Endodermal cell (in vitro differentiated cells): Measurements from ENCODE around the gene CFAP70. TPM values are rescaled to one million over a fixed set of nuclear protein-coding genes. Genes with fewer than 3 reads are reported as not detected.
A peak's percentile ranks its signal among the peaks of the same experiment; 100 is the strongest.

ENCODE experiments used
- DNase-seq: peaks from one replicate; pipeline ENCODE4 v3.0.0-alpha.2; 2017
- H3K27ac ChIP-seq: 2 replicates; pipeline ENCODE4 v1.5.1; 2013; ENCODE audit warnings: mild to moderate bottlenecking, low read depth, low read length, moderate library complexity
- H3K27me3 ChIP-seq: 2 replicates; pipeline ENCODE4 v1.6.1; 2013; ENCODE audit warnings: mild to moderate bottlenecking, low read length, moderate library complexity; ENCODE audit not compliant: insufficient read depth, control insufficient read depth, poor library complexity, severe bottlenecking
- H3K36me3 ChIP-seq: 2 replicates; pipeline ENCODE4 v1.7.0; 2013; ENCODE audit warnings: mild to moderate bottlenecking, low read length, moderate library complexity; ENCODE audit not compliant: control insufficient read depth, insufficient read depth
- H3K4me1 ChIP-seq: one replicate; pipeline ENCODE4 v1.7.0; 2013; ENCODE audit warnings: low read length; ENCODE audit not compliant: control insufficient read depth, insufficient read depth
- H3K4me3 ChIP-seq: 2 replicates; pipeline ENCODE4 v1.5.1; 2013; ENCODE audit warnings: mild to moderate bottlenecking, low read length, moderate library complexity
- H3K9ac ChIP-seq: 2 replicates; pipeline ENCODE4 v1.6.1; 2013; ENCODE audit warnings: mild to moderate bottlenecking, low read length, moderate library complexity; ENCODE audit not compliant: poor library complexity, severe bottlenecking; ENCODE audit errors: extremely low read depth
- H3K9me3 ChIP-seq: 2 replicates; pipeline ENCODE4 v1.6.1; 2013; ENCODE audit warnings: mild to moderate bottlenecking, low read length, moderate library complexity; ENCODE audit not compliant: control insufficient read depth
- H3K27ac Mint-ChIP-seq: 2 replicates; pipeline ENCODE4 v1.8.0; 2020; ENCODE audit warnings: mixed read lengths
- H3K27me3 Mint-ChIP-seq: 2 replicates; pipeline ENCODE4 v1.8.0; 2021; ENCODE audit warnings: mild to moderate bottlenecking, mixed read lengths; ENCODE audit not compliant: insufficient read depth
- H3K36me3 Mint-ChIP-seq: 2 replicates; pipeline ENCODE4 v1.8.0; 2020; ENCODE audit warnings: low read depth, mixed read lengths
- H3K4me1 Mint-ChIP-seq: 2 replicates; pipeline ENCODE4 v1.8.0; 2020; ENCODE audit warnings: mixed read lengths
- H3K4me3 Mint-ChIP-seq: 2 replicates; pipeline ENCODE4 v1.8.0; 2020; ENCODE audit warnings: mild to moderate bottlenecking, moderate library complexity, mixed read lengths
- H3K9me3 Mint-ChIP-seq: 2 replicates; pipeline ENCODE4 v1.8.0; 2020; ENCODE audit warnings: mild to moderate bottlenecking, mixed read lengths
- CTCF ChIP-seq: fragments of 200-600 bp; sonication (generic); conservative IDR thresholded peaks from 2 replicates; pipeline ENCODE4 v1.5.0; 2021; ENCODE audit warnings: antibody characterized with exemption, mild to moderate bottlenecking
- WGBS, 2 experiments: methylation state at CpG; one replicate each; pipeline versions ENCODE4 v1.1.5 to v1.1.7; 2013; ENCODE audit warnings: missing lambda C conversion rate in 2 of 2, mixed read lengths in 1 of 2; ENCODE audit not compliant: insufficient coverage in 1 of 2, insufficient read length in 1 of 2; 5-methylcytosine and 5-hydroxymethylcytosine counted together
- total RNA-seq, 2 donors: library from RNA; stranded (reverse); fragmentation: NEBNext Ultra II Directional in 1 of 2; extraction: Animal tissue kit (Norgen Biotek cat#: 25700) in 1 of 2; gene quantifications; 2 replicates in 1 of 2; 3 replicates in 1 of 2; pipeline ENCODE4 v1.2.1, GENCODE V29; 2021

Gene CFAP70
- total RNA-seq, 2 donors from 2014 or later = 0.58 to 0.77 TPM

GRCh38 chr10:73357166-73357565, 1.5 kb downstream of the CFAP70 start:
- peaks cover 55% of the 10 kb centered on the region for H3K27me3 ChIP-seq
- no peak for TF ChIP-seq CTCF
- WGBS, 2 experiments = 74 to 75% methylated on average over 4 of the region's 4 CpGs

GRCh38 chr10:73344269-73344668, 14.4 kb downstream of the CFAP70 start:
- no peaks in the 10 kb centered on the region for H3K36me3 Mint-ChIP-seq
- Histone ChIP-seq H3K27ac (no peak overlapping the region), H3K36me3 (no peaks in the 10 kb centered on the region), H3K9ac (no peak overlapping the region), H3K4me1 (no peaks in the 10 kb centered on the region), H3K4me3 (no peak overlapping the region), H3K27me3 (peaks cover 8% of the 10 kb centered on the region), H3K9me3 (no peaks in the 10 kb centered on the region)
- H3K4me1 Mint-ChIP-seq = no peaks in the 10 kb centered on the region
- TF ChIP-seq CTCF = no peak
- H3K27ac Mint-ChIP-seq = no peak overlapping the region
- H3K27me3 Mint-ChIP-seq = peaks cover 3% of the 10 kb centered on the region
- H3K4me3 Mint-ChIP-seq = no peak overlapping the region
- 93 to 100% methylated on average over 1 of the region's 1 CpG for WGBS, 2 experiments
- no peaks in the 10 kb centered on the region for H3K9me3 Mint-ChIP-seq
- no peak for DNase-seq

More at GRCh38 chr10:73357166-73357565, 1.5 kb downstream of the CFAP70 start:
- peaks cover 5% of the 10 kb centered on the region for H3K9me3 ChIP-seq
- no peak overlapping the region for H3K4me3 ChIP-seq
- no peaks in the 10 kb centered on the region for H3K36me3 ChIP-seq
- Mint-ChIP-seq H3K36me3 (no peaks in the 10 kb centered on the region), H3K4me1 (no peaks in the 10 kb centered on the region), H3K9me3 (peaks cover 6% of the 10 kb centered on the region), H3K27ac (no peak overlapping the region), H3K27me3 (peaks cover 37% of the 10 kb centered on the region), H3K4me3 (peak overlapping the region; percentile 93)
- no peak overlapping the region for H3K9ac ChIP-seq
- no peak for DNase-seq
- no peaks in the 10 kb centered on the region for H3K4me1 ChIP-seq
- no peak overlapping the region for H3K27ac ChIP-seq

GRCh38 chr10:73340121-73340520, 18.5 kb downstream of the CFAP70 start:
- Histone ChIP-seq H3K27me3 (no peaks in the 10 kb centered on the region), H3K9me3 (no peaks in the 10 kb centered on the region), H3K27ac (no peak overlapping the region), H3K4me3 (no peak overlapping the region), H3K4me1 (no peaks in the 10 kb centered on the region), H3K36me3 (no peaks in the 10 kb centered on the region), H3K9ac (no peak overlapping the region)
- H3K36me3 Mint-ChIP-seq = no peaks in the 10 kb centered on the region
- H3K27ac Mint-ChIP-seq = no peak overlapping the region
- H3K27me3 Mint-ChIP-seq = no peaks in the 10 kb centered on the region
- DNase-seq = no peak
- H3K4me3 Mint-ChIP-seq = no peak overlapping the region
- no peak for TF ChIP-seq CTCF
- H3K9me3 Mint-ChIP-seq = no peaks in the 10 kb centered on the region
- 93 to 97% methylated on average over 3 of the region's 3 CpGs for WGBS, 2 experiments
- no peaks in the 10 kb centered on the region for H3K4me1 Mint-ChIP-seq
